Mucosa of descending colon (tissue), 3 donors: ENCODE results near the gene SYT17. TPM values are rescaled to one million over a fixed set of nuclear protein-coding genes. Genes with fewer than 3 reads are reported as not detected.
A peak's percentile ranks its signal among the peaks of the same experiment; 100 is the strongest.

ENCODE experiments used
- ATAC-seq: fragments of 200-7000 bp; cut with Tn5 transposase; one replicate; pipeline ENCODE4 v1.9.1; 2020; ENCODE audit warnings: mild to moderate bottlenecking, moderate library complexity
- DNase-seq, 3 donors: peaks; one replicate each; pipeline ENCODE4 v3.0.0-alpha.2; 2020
- H3K36me3 ChIP-seq: fragments of 200-600 bp; one replicate; pipeline ENCODE4 v1.8.0; 2021; ENCODE audit warnings: low read depth, mild to moderate bottlenecking
- H3K4me1 ChIP-seq: fragments of 200-600 bp; one replicate; pipeline ENCODE4 v1.8.0; 2021; ENCODE audit warnings: low read depth, mild to moderate bottlenecking
- H3K4me3 ChIP-seq: fragments of 200-600 bp; one replicate; pipeline ENCODE4 v1.8.0; 2021; ENCODE audit warnings: mild to moderate bottlenecking
- H3K9me3 ChIP-seq: fragments of 200-600 bp; one replicate; pipeline ENCODE4 v1.8.0; 2021; ENCODE audit warnings: mild to moderate bottlenecking
- CTCF ChIP-seq: fragments of 200-600 bp; IDR thresholded peaks from one replicate; pipeline ENCODE4 v1.8.0; 2022; ENCODE audit warnings: antibody characterized with exemption, mild to moderate bottlenecking
- intact Hi-C, 2 donors: fragments of 100-400 bp; cut with DNase I in 1 of 2; cut with micrococcal nuclease in 1 of 2; formaldehyde crosslinking; loops; one replicate each; pipeline versions ENCODE4 v1.11.0 to v1.11.1; 2022; cut with DNase I, micrococcal nuclease
- total RNA-seq, 3 donors: library from RNA; stranded (reverse); fragmentation: NEBNext Ultra II Directional in 2 of 3; extraction: Animal tissue kit (Norgen Biotek cat#: 25700) in 2 of 3; gene quantifications; one replicate each; pipeline versions ENCODE4 v1.2.1 to v1.2.4, GENCODE V29; 2021 to 2023
- donor health status: DM: no; HTN: no; CAD: no; lungs with moderate emphysema.
- donor health status: DM: no; HTN: no; CAD: no.
- donor health status: DM: no; HTN: yes; CAD: no.

Gene SYT17
- total RNA-seq, 3 donors from 2014 or later: 4.9 to 13.3 (median 5.9) TPM

- Histone ChIP-seq H3K9me3 (peaks cover 5% of the 10 kb centered on the region), H3K4me1 (peaks cover 40% of the 10 kb centered on the region), H3K36me3 (no peaks in the 10 kb centered on the region), H3K4me3 (no peak overlapping the region)
- ATAC-seq (no peak), DNase-seq (no peak)
- intact Hi-C loops: no loop called here
- no peak for TF ChIP-seq CTCF
These were observed 40.8 kb upstream of the SYT17 start for GRCh38 chr16:19127205-19127604.

GRCh38 chr16:19127674-19128131 lies 40.3 kb upstream of the SYT17 start:
- intact Hi-C loops: no loop called here
- DNase-seq (no peak), ATAC-seq (no peak)
- H3K36me3 ChIP-seq: no peaks in the 10 kb centered on the region
- H3K4me3 ChIP-seq: no peak overlapping the region
- peaks cover 40% of the 10 kb centered on the region for H3K4me1 ChIP-seq
- H3K9me3 ChIP-seq: peaks cover 5% of the 10 kb centered on the region
- TF ChIP-seq CTCF: no peak

GRCh38 chr16:19128454-19129200 lies 39.4 kb upstream of the SYT17 start:
- Histone ChIP-seq H3K9me3 (peaks cover 5% of the 10 kb centered on the region), H3K36me3 (no peaks in the 10 kb centered on the region)
- intact Hi-C loops: no loop called here

GRCh38 chr16:19130385-19130784 lies 37.7 kb upstream of the SYT17 start:
- Histone ChIP-seq H3K36me3 (no peaks in the 10 kb centered on the region), H3K9me3 (peaks cover 5% of the 10 kb centered on the region), H3K4me1 (peaks cover 25% of the 10 kb centered on the region), H3K4me3 (no peak overlapping the region)
- DNase-seq (no peak), ATAC-seq (peak; percentile 50)
- intact Hi-C loops: no loop called here
- TF ChIP-seq CTCF: no peak

More at GRCh38 chr16:19128454-19129200, 39.4 kb upstream of the SYT17 start:
- no peak for TF ChIP-seq CTCF
- ATAC-seq: no peak
- Histone ChIP-seq H3K4me1 (peaks cover 34% of the 10 kb centered on the region), H3K4me3 (no peak overlapping the region)
- DNase-seq: no peak

GRCh38 chr16:19130852-19131824 lies 36.9 kb upstream of the SYT17 start:
- no peak for TF ChIP-seq CTCF
- peak; percentile 57 for ATAC-seq
- DNase-seq: no peak
- Histone ChIP-seq H3K4me1 (peaks cover 32% of the 10 kb centered on the region), H3K36me3 (no peaks in the 10 kb centered on the region), H3K4me3 (no peak overlapping the region), H3K9me3 (peaks cover 3% of the 10 kb centered on the region)
- intact Hi-C loops: no loop called here
